H9 (cell line): ENCODE measurements around the gene BCLAF3. TPM values are rescaled to one million over a fixed set of nuclear protein-coding genes. Genes with fewer than 3 reads are reported as not detected.

Experiments used
- DNase-seq: peaks from one replicate; pipeline ENCODE4 v3.0.0-alpha.2; 2017
- H2AFZ ChIP-seq: one replicate; pipeline ENCODE4 v1.6.1; 2013; ENCODE audit warnings: mild to moderate bottlenecking, low read length, control low read depth, moderate library complexity
- H2AK5ac ChIP-seq: 2 replicates; pipeline ENCODE4 v1.6.1; 2013; ENCODE audit warnings: low read length, control low read depth, mixed read lengths; ENCODE audit not compliant: insufficient read length
- H2BK120ac ChIP-seq: one replicate; pipeline ENCODE4 v1.6.1; 2013; ENCODE audit warnings: low read depth, mild to moderate bottlenecking, low read length, control low read depth, inconsistent platforms; ENCODE audit not compliant: poor library complexity, severe bottlenecking
- H2BK12ac ChIP-seq: 2 replicates; pipeline ENCODE4 v1.6.1; 2013; ENCODE audit warnings: low read length, control low read depth, mixed read lengths, low read depth; ENCODE audit not compliant: insufficient read length
- H2BK15ac ChIP-seq: 2 replicates; pipeline ENCODE4 v1.6.1; 2013; ENCODE audit warnings: low read depth, low read length, control low read depth
- H2BK20ac ChIP-seq: one replicate; pipeline ENCODE4 v1.6.1; 2013; ENCODE audit warnings: low read depth, mild to moderate bottlenecking, low read length, control low read depth, inconsistent platforms; ENCODE audit not compliant: poor library complexity, severe bottlenecking
- H2BK5ac ChIP-seq: 2 replicates; pipeline ENCODE4 v1.6.1; 2013; ENCODE audit warnings: low read length, control low read depth, mixed read lengths; ENCODE audit not compliant: insufficient read length
- H3K14ac ChIP-seq: 2 replicates; pipeline ENCODE4 v1.6.1; 2013; ENCODE audit warnings: low read length, control low read depth; ENCODE audit not compliant: insufficient read depth
- H3K18ac ChIP-seq: 2 replicates; pipeline ENCODE4 v1.6.1; 2013; ENCODE audit warnings: low read depth, mild to moderate bottlenecking, mixed read lengths, low read length, control low read depth; ENCODE audit not compliant: insufficient read length
- H3K23ac ChIP-seq: 2 replicates; pipeline ENCODE4 v1.6.1; 2013; ENCODE audit warnings: low read length, control low read depth, mixed read lengths, low read depth; ENCODE audit not compliant: insufficient read length
- H3K23me2 ChIP-seq: 2 replicates; pipeline ENCODE4 v1.6.1; 2013; ENCODE audit warnings: low read depth, mild to moderate bottlenecking, mixed read lengths, low read length, control low read depth; ENCODE audit not compliant: insufficient read length, poor library complexity, severe bottlenecking
- H3K27ac ChIP-seq: 2 replicates; pipeline ENCODE4 v1.5.1; 2013; ENCODE audit warnings: low read length, control low read depth, mixed read lengths, low read depth; ENCODE audit not compliant: insufficient read length
- H3K27me3 ChIP-seq: 2 replicates; pipeline ENCODE4 v1.6.1; 2013; ENCODE audit warnings: low read length, control low read depth, inconsistent platforms; ENCODE audit not compliant: insufficient read depth
- H3K4ac ChIP-seq: 2 replicates; pipeline ENCODE4 v1.6.1; 2013; ENCODE audit warnings: low read depth, mild to moderate bottlenecking, control low read depth, inconsistent platforms, low read length, moderate library complexity
- H3K4me1 ChIP-seq: 2 replicates; pipeline ENCODE4 v1.6.1; 2013; ENCODE audit warnings: low read length, control low read depth, inconsistent platforms; ENCODE audit not compliant: insufficient read depth
- H3K4me2 ChIP-seq: 2 replicates; pipeline ENCODE4 v1.6.1; 2013; ENCODE audit warnings: low read length, control low read depth, mixed read lengths; ENCODE audit not compliant: insufficient read length, insufficient read depth
- H3K56ac ChIP-seq: 2 replicates; pipeline ENCODE4 v1.6.1; 2013; ENCODE audit warnings: low read depth, mild to moderate bottlenecking, mixed read lengths, low read length, control low read depth; ENCODE audit not compliant: insufficient read length
- H3K79me1 ChIP-seq: 2 replicates; pipeline ENCODE4 v1.6.1; 2013; ENCODE audit warnings: low read depth, mild to moderate bottlenecking, moderate library complexity, low read length, control low read depth, inconsistent platforms; ENCODE audit not compliant: insufficient read depth, poor library complexity, severe bottlenecking
- H3K79me2 ChIP-seq: 2 replicates; pipeline ENCODE4 v1.6.1; 2013; ENCODE audit warnings: low read length, control low read depth, inconsistent platforms; ENCODE audit not compliant: insufficient read depth
- H3K9ac ChIP-seq: 2 replicates; pipeline ENCODE4 v1.6.1; 2013; ENCODE audit warnings: low read length, control low read depth, mixed read lengths; ENCODE audit not compliant: insufficient read length; ENCODE audit errors: extremely low read depth
- H3K9me3 ChIP-seq: one replicate; pipeline ENCODE4 v1.6.1; 2013; ENCODE audit warnings: low read depth, low read length, inconsistent platforms; ENCODE audit not compliant: control insufficient read depth
- H3T11ph ChIP-seq: one replicate; pipeline ENCODE4 v1.6.1; 2013; ENCODE audit warnings: mild to moderate bottlenecking, low read length, control low read depth, inconsistent platforms
- H4K20me1 ChIP-seq: one replicate; pipeline ENCODE4 v1.6.1; 2013; ENCODE audit not compliant: control insufficient read depth, insufficient read length, insufficient read depth
- H4K5ac ChIP-seq: 2 replicates; pipeline ENCODE4 v1.6.1; 2013; ENCODE audit warnings: low read depth, mild to moderate bottlenecking, mixed read lengths, low read length, control low read depth; ENCODE audit not compliant: insufficient read length
- H4K8ac ChIP-seq: replicated peaks from 2 replicates; pipeline ENCODE4 v1.6.1; 2013; ENCODE audit warnings: low read length, control low read depth, mixed read lengths, low read depth; ENCODE audit not compliant: insufficient read length
- H4K91ac ChIP-seq: 2 replicates; pipeline ENCODE4 v1.6.1; 2013; ENCODE audit warnings: low read depth, mild to moderate bottlenecking, moderate library complexity, mixed read lengths, low read length, control low read depth; ENCODE audit not compliant: insufficient read length
- H3K27ac Mint-ChIP-seq, 3 experiments: 2 replicates in 2 of 3; 3 replicates in 1 of 3; pipeline ENCODE4 v1.8.0; 2020 to 2021; ENCODE audit warnings: mixed read lengths in 3 of 3, mild to moderate bottlenecking in 1 of 3, moderate library complexity in 1 of 3
- H3K27me3 Mint-ChIP-seq: 2 replicates; pipeline ENCODE4 v1.8.0; 2021; ENCODE audit warnings: low read depth, mild to moderate bottlenecking, moderate library complexity, mixed read lengths
- H3K36me3 Mint-ChIP-seq, 3 experiments: 2 replicates in 2 of 3; 3 replicates in 1 of 3; pipeline ENCODE4 v1.8.0; 2020 to 2021; ENCODE audit warnings: low read depth in 3 of 3, mixed read lengths in 3 of 3; ENCODE audit not compliant: insufficient read depth in 1 of 3
- H3K4me1 Mint-ChIP-seq, 2 experiments: 2 replicates each; pipeline ENCODE4 v1.8.0; 2020; ENCODE audit warnings: mixed read lengths in 2 of 2
- H3K4me3 Mint-ChIP-seq, 2 experiments: 2 replicates in 1 of 2; 3 replicates in 1 of 2; pipeline ENCODE4 v1.8.0; 2020 to 2021; ENCODE audit warnings: mild to moderate bottlenecking in 2 of 2, mixed read lengths in 2 of 2, moderate library complexity in 1 of 2
- H3K9me3 Mint-ChIP-seq, 2 experiments: 2 replicates in 1 of 2; 3 replicates in 1 of 2; pipeline ENCODE4 v1.8.0; 2020; ENCODE audit warnings: mild to moderate bottlenecking in 2 of 2, mixed read lengths in 2 of 2, moderate library complexity in 1 of 2
- CTCF ChIP-seq: fragments of 200-600 bp; sonication (generic); conservative IDR thresholded peaks from 3 replicates; pipeline ENCODE4 v1.8.0; 2021; ENCODE audit warnings: antibody characterized with exemption, mild to moderate bottlenecking
- WGBS: extraction: QIAGEN DNeasy Blood & Tissue Kit; methylation state at CpG from one replicate; pipeline ENCODE4 v1.1.7; 2013; ENCODE audit warnings: missing lambda C conversion rate, low lambda C conversion rate, mixed read lengths; ENCODE audit not compliant: insufficient read length; ENCODE audit errors: extremely low coverage; 5-methylcytosine and 5-hydroxymethylcytosine counted together
- total RNA-seq: library from RNA; stranded (reverse); gene quantifications from 2 replicates; pipeline ENCODE4 v1.2.1, GENCODE V29; 2021

The BCLAF3 gene
- total RNA-seq, 1 experiment from 2014 or later, result 7.9 TPM

- Histone ChIP-seq H3T11ph (no peak overlapping the region), H3K79me1 (no peaks in the 10 kb centered on the region), H4K91ac (no peak overlapping the region), H4K20me1 (no peaks in the 10 kb centered on the region), H3K14ac (no peak overlapping the region), H2BK120ac (no peak overlapping the region), H3K79me2 (no peaks in the 10 kb centered on the region), H3K4me2 (no peak overlapping the region), H3K23ac (no peak overlapping the region), H3K27me3 (no peaks in the 10 kb centered on the region), H3K4ac (no peak overlapping the region), H3K9ac (no peak overlapping the region), H3K18ac (no peak overlapping the region), H3K9me3 (peaks cover 41% of the 10 kb centered on the region), H4K5ac (no peak overlapping the region), H2BK12ac (no peak overlapping the region), H2BK5ac (no peak overlapping the region), H3K56ac (no peak overlapping the region), H3K4me1 (no peaks in the 10 kb centered on the region), H2BK20ac (no peak overlapping the region), H2AK5ac (no peak overlapping the region), H3K23me2 (no peaks in the 10 kb centered on the region), H4K8ac (no peak overlapping the region), H2BK15ac (no peak overlapping the region), H3K27ac (no peak overlapping the region), H2AFZ (no peak overlapping the region)
- no peak for TF ChIP-seq CTCF
- no peak overlapping the region for H3K27ac Mint-ChIP-seq
- peaks cover 0 to 6% (median 0%) of the 10 kb centered on the region in 3 experiments; a peak in 3 of 7 replicates for H3K36me3 Mint-ChIP-seq
- no peak overlapping the region for H3K4me3 Mint-ChIP-seq
- no peak for DNase-seq
- WGBS, result no CpG with 5 or more reads among the region's 4 CpGs
- H3K27me3 Mint-ChIP-seq, result peaks cover 4% of the 10 kb centered on the region; the same call in 1 of the 2 replicates
- no peaks in the 10 kb centered on the region for H3K4me1 Mint-ChIP-seq
- H3K9me3 Mint-ChIP-seq, result peaks cover 77 to 82% of the 10 kb centered on the region in 2 experiments
These were observed 20.7 kb upstream of the BCLAF3 start for GRCh38 chrX:20011608-20012007.
